HepG2 (cell line): Measurements from ENCODE around the gene AHNAK. TPM values are rescaled to one million over a fixed set of nuclear protein-coding genes. Genes with fewer than 3 reads are reported as not detected.

Source experiments
- ATAC-seq: fragments of 200-7000 bp; cut with Tn5 transposase; 3 replicates; pipeline ENCODE4 v1.9.1; 2020; ENCODE audit warnings: mild to moderate bottlenecking, moderate library complexity
- BruUV-seq: library from RNA; stranded (reverse); fragments of 400-500 nt; replicated peaks from 2 replicates; lab custom pipeline; 2021; lab: Mats Ljungman, UMichigan
- CTCF ChIA-PET: fragments of 300-600 bp; formaldehyde crosslinking; extraction: SDS; loops from one replicate; lab custom pipeline; 2021; ENCODE audit warnings: low total read pairs, inconsistent platforms, low intra/inter-chr PET ratio; lab: Yijun Ruan, JAX
- POLR2A ChIA-PET: fragments of 350-600 bp; sonication (Branson Sonifier 250); formaldehyde crosslinking; loops from one replicate; lab custom pipeline; 2020; ENCODE audit warnings: antibody characterized with exemption, inconsistent platforms; lab: Yijun Ruan, JAX
- DNase-seq: peaks from one replicate; pipeline ENCODE4 v3.0.0-alpha.2; 2015; ENCODE audit warnings: low spot score
- FAIRE-seq: peaks from 3 replicates; lab custom pipeline; 2011; peaks lifted over from hg19 to GRCh38; lab: Jason Lieb, UNC
- H2AFZ ChIP-seq: one replicate; pipeline ENCODE4 v1.6.1; 2011; ENCODE audit warnings: low read length, inconsistent platforms
- H3K27ac ChIP-seq: fragments of 300-600 bp; 3 replicates; pipeline ENCODE4 v1.8.0; 2011; ENCODE audit warnings: mixed run types, mild to moderate bottlenecking, mixed read lengths, low read length, inconsistent platforms; ENCODE audit not compliant: insufficient read depth; ENCODE audit errors: extremely low read length
- H3K27me3 ChIP-seq, 2 experiments: fragments of 200-600 bp in 1 of 2; 2 replicates in 1 of 2; 3 replicates in 1 of 2; pipeline versions ENCODE4 v1.6.0 to v1.8.0; 2011; ENCODE audit warnings: low read length in 2 of 2, mild to moderate bottlenecking in 2 of 2, moderate library complexity in 2 of 2, inconsistent platforms in 1 of 2; ENCODE audit not compliant: insufficient read depth in 2 of 2, control insufficient read depth in 1 of 2
- H3K36me3 ChIP-seq, 2 experiments: fragments of 200-600 bp in 1 of 2; replicated peaks in 1 of 2; 2 replicates in 1 of 2; 3 replicates in 1 of 2; pipeline versions ENCODE4 v1.5.1 to v1.8.0; 2011; ENCODE audit warnings: low read length in 2 of 2, inconsistent platforms in 1 of 2; ENCODE audit not compliant: insufficient read depth in 2 of 2, control insufficient read depth in 1 of 2
- H3K4me1 ChIP-seq: 2 replicates; pipeline ENCODE4 v1.5.1; 2012; ENCODE audit warnings: low read length, inconsistent platforms; ENCODE audit not compliant: insufficient read depth
- H3K4me2 ChIP-seq: 2 replicates; pipeline ENCODE4 v1.6.0; 2011; ENCODE audit warnings: low read depth, low read length, inconsistent platforms
- H3K4me3 ChIP-seq, 3 experiments: fragments of 200-600 bp in 1 of 3; sonication (generic), shearing (Covaris generic) in 1 of 3; replicated peaks in 1 of 3; 2 replicates each; pipeline ENCODE4 v1.5.1; 2011 to 2016; ENCODE audit warnings: low read length in 3 of 3, inconsistent platforms in 2 of 3, low read depth in 2 of 3, mild to moderate bottlenecking in 2 of 3, control low read depth in 1 of 3, mixed read lengths in 1 of 3; ENCODE audit not compliant: insufficient read depth in 1 of 3
- H3K79me2 ChIP-seq: one replicate; pipeline ENCODE4 v1.6.1; 2011; ENCODE audit warnings: low read length, inconsistent platforms; ENCODE audit not compliant: insufficient read depth
- H3K9ac ChIP-seq: 2 replicates; pipeline ENCODE4 v1.6.0; 2011; ENCODE audit warnings: mild to moderate bottlenecking, low read depth, low read length, inconsistent platforms; ENCODE audit not compliant: insufficient read depth
- H3K9me3 ChIP-seq: 2 replicates; pipeline ENCODE4 v1.5.1; 2012; ENCODE audit warnings: mild to moderate bottlenecking, low read length
- H4K20me1 ChIP-seq: 2 replicates; pipeline ENCODE4 v1.6.0; 2011; ENCODE audit warnings: inconsistent platforms, mild to moderate bottlenecking, low read length, moderate library complexity; ENCODE audit not compliant: insufficient read depth
- ARNT ChIP-seq: fragments of 450-650 bp; IDR thresholded peaks from 2 replicates; pipeline ENCODE4 v1.6.1; 2017
- ETV6 ChIP-seq: sonication (generic); formaldehyde crosslinking; conservative IDR thresholded peaks from 2 replicates; pipeline ENCODE4 v1.4.0; 2020; ENCODE audit warnings: missing genetic modification reagents
- GFI1 ChIP-seq: sonication (generic); formaldehyde crosslinking; IDR thresholded peaks from 2 replicates; pipeline ENCODE4 v1.5.0; 2020; ENCODE audit warnings: missing genetic modification reagents, mild to moderate bottlenecking, borderline replicate concordance
- HES4 ChIP-seq: sonication (generic); formaldehyde crosslinking; IDR thresholded peaks from 2 replicates; pipeline ENCODE4 v1.9.0; 2021; ENCODE audit warnings: mild to moderate bottlenecking, missing genetic modification reagents, borderline replicate concordance
- ONECUT2 ChIP-seq: sonication (generic); formaldehyde crosslinking; IDR thresholded peaks from 2 replicates; pipeline ENCODE4 v1.4.0; 2020; ENCODE audit warnings: missing genetic modification reagents
- RNF2 ChIP-seq: fragments of 450-650 bp; conservative IDR thresholded peaks from 2 replicates; pipeline ENCODE4 v1.6.1; 2016; ENCODE audit warnings: low read depth
- SMARCC2 ChIP-seq: fragments of 450-650 bp; IDR thresholded peaks from 2 replicates; pipeline ENCODE4 v1.6.1; 2017; ENCODE audit warnings: antibody characterized with exemption, mild to moderate bottlenecking
- ZBTB37 ChIP-seq: sonication (generic); formaldehyde crosslinking; IDR thresholded peaks from 2 replicates; pipeline ENCODE4 v1.4.0; 2020; ENCODE audit warnings: mild to moderate bottlenecking, missing genetic modification reagents
- ZIK1 ChIP-seq: sonication (generic); formaldehyde crosslinking; IDR thresholded peaks from 2 replicates; pipeline ENCODE4 v1.5.0; 2020; ENCODE audit warnings: mild to moderate bottlenecking, low read depth, missing genetic modification reagents, borderline replicate concordance
- ZNF296 ChIP-seq: sonication (generic); formaldehyde crosslinking; conservative IDR thresholded peaks from 2 replicates; pipeline ENCODE4 v1.5.0; 2020; ENCODE audit warnings: mild to moderate bottlenecking, missing genetic modification reagents
- ZNF382 ChIP-seq: sonication (generic); formaldehyde crosslinking; IDR thresholded peaks from 2 replicates; pipeline ENCODE4 v1.5.0; 2020; ENCODE audit warnings: missing genetic modification reagents, mild to moderate bottlenecking, borderline replicate concordance
- ZNF672 ChIP-seq: sonication (generic); formaldehyde crosslinking; IDR thresholded peaks from 2 replicates; pipeline ENCODE4 v1.8.1; 2022; ENCODE audit warnings: missing genetic modification reagents
- ZNF674 ChIP-seq: sonication (generic); formaldehyde crosslinking; IDR thresholded peaks from 2 replicates; pipeline ENCODE4 v1.5.0; 2020; ENCODE audit warnings: low read depth, mild to moderate bottlenecking, missing genetic modification reagents
- ZNF777 ChIP-seq: sonication (generic); formaldehyde crosslinking; IDR thresholded peaks from 2 replicates; pipeline ENCODE4 v1.4.0; 2020; ENCODE audit warnings: missing genetic modification reagents
- ZNF816 ChIP-seq: sonication (generic); formaldehyde crosslinking; IDR thresholded peaks from 2 replicates; pipeline ENCODE4 v1.8.0; 2022; ENCODE audit warnings: missing genetic modification reagents, mild to moderate bottlenecking, borderline replicate concordance
- WGBS: methylation state at CpG from one replicate; pipeline ENCODE4 v1.1.6; 2017; ENCODE audit warnings: low lambda C conversion rate; 5-methylcytosine and 5-hydroxymethylcytosine counted together
- in situ Hi-C: cut with HindIII; loops from 2 replicates; pipeline ENCODE4 v1.10.0; 2017; ENCODE audit warnings: low pct_unique_long_range_greater_than_20kb; ENCODE audit not compliant: extremely low pct_ligation_motif_present
- intact Hi-C: fragments of 100-400 bp; cut with micrococcal nuclease; formaldehyde crosslinking; loops from one replicate; pipeline ENCODE4 v1.10.0; 2022; ENCODE audit not compliant: unreplicated experiment
- polyA plus RNA-seq, 8 experiments: library from polyadenylated mRNA; depleted of rRNA in 3 of 8; stranded (reverse) in 7 of 8; unstranded in 1 of 8; fragments of >200 nt; fragmentation: Illumina TruSeq in 4 of 8; extraction: Trizol in 4 of 8; gene quantifications; 2 replicates each; pipeline versions ENCODE4 v1.2.1 to v1.2.3, GENCODE V29; 2011 to 2016; ENCODE audit warnings: low read depth in 4 of 8, missing spikeins in 1 of 8, mixed read lengths in 1 of 8; ENCODE audit not compliant: insufficient read depth in 1 of 8
- total RNA-seq, 5 experiments: library from RNA; depleted of rRNA; stranded (reverse); fragments of >200 nt; fragmentation: Illumina TruSeq; extraction: Trizol; gene quantifications; 2 replicates each; pipeline ENCODE4 v1.2.3, GENCODE V29; 2016; ENCODE audit warnings: low read depth in 1 of 5
- TF ChIP-seq, protein P1 (sequence below): sonication (generic); formaldehyde crosslinking; IDR thresholded peaks from 2 replicates; pipeline ENCODE4 v1.4.0; 2020; ENCODE audit warnings: mild to moderate bottlenecking, missing genetic modification reagents

Gene AHNAK
- total and polyA plus RNA-seq, 2 of the 13 experiments (the other 11 are each of a cell fraction or from before 2014, with no cell fraction given): 23.4 to 25.0 TPM

- POLR2A ChIA-PET: interaction anchor here (1.5 kb wide), 1 partner anchor 116 kb away, joined by 5 read pairs; the partner anchor contains the start of gene AHNAK
- Histone ChIP-seq H2AFZ (no peak overlapping the region), H3K79me2 (no peaks in the 10 kb centered on the region), H3K27ac (peak overlapping the region; percentile 30), H4K20me1 (no peaks in the 10 kb centered on the region)
- intact Hi-C loops: no loop called here
- no peak for TF ChIP-seq ZNF382 (CRISPR knock-in tag)
- TF ChIP-seq RNF2: no peak
- no peak for TF ChIP-seq ZNF816 (CRISPR knock-in tag)
- TF ChIP-seq ETV6 (CRISPR knock-in tag): no peak
- no peak for TF ChIP-seq ZNF672 (CRISPR knock-in tag)
- TF ChIP-seq, all 625 proteins: peak for 0
- FAIRE-seq (no peak), DNase-seq (no peak), ATAC-seq (no peak)
- Histone ChIP-seq H3K4me1 (peaks cover 74% of the 10 kb centered on the region), H3K9ac (no peak overlapping the region), H3K9me3 (no peaks in the 10 kb centered on the region), H3K4me3 (no peak overlapping the region), H3K36me3 (no peaks in the 10 kb centered on the region), H3K27me3 (no peaks in the 10 kb centered on the region), H3K4me2 (0 out of 2 replicates have a peak overlapping the region, but pooled peaks have one; percentile 23)
- in situ Hi-C loops: no loop called here
- BruUV-seq: no TSS peak
- 42% methylated on average over 11 of the region's 11 CpGs for WGBS
- CTCF ChIA-PET: no interaction called here
Observed at GRCh38 chr11:62431171-62431901, 115.3 kb downstream of the AHNAK start.

- ATAC-seq (no peak), DNase-seq (no peak), FAIRE-seq (no peak)
- Histone ChIP-seq H3K27ac (no peak overlapping the region), H3K9ac (no peak overlapping the region), H3K4me1 (peaks cover 74% of the 10 kb centered on the region), H3K36me3 (no peaks in the 10 kb centered on the region), H2AFZ (no peak overlapping the region), H4K20me1 (no peaks in the 10 kb centered on the region), H3K4me3 (no peak overlapping the region), H3K9me3 (no peaks in the 10 kb centered on the region), H3K79me2 (no peaks in the 10 kb centered on the region), H3K4me2 (no peak overlapping the region), H3K27me3 (no peaks in the 10 kb centered on the region)
- WGBS: 66% methylated on average over 3 of the region's 3 CpGs
- POLR2A ChIA-PET: no interaction called here
- BruUV-seq: no TSS peak
- intact Hi-C loops (no loop called here), in situ Hi-C loops (no loop called here)
- CTCF ChIA-PET: no interaction called here
- TF ChIP-seq ONECUT2 (no peak), ARNT (no peak), HES4 (CRISPR knock-in tag) (no peak), ZIK1 (CRISPR knock-in tag) (no peak), ZBTB37 (CRISPR knock-in tag) (no peak), ZNF674 (CRISPR knock-in tag) (no peak), ZNF777 (CRISPR knock-in tag) (no peak), SMARCC2 (no peak), GFI1 (CRISPR knock-in tag) (no peak), ZNF296 (CRISPR knock-in tag) (no peak), ZNF672 (CRISPR knock-in tag) (no peak)
- TF ChIP-seq, protein P1, sequence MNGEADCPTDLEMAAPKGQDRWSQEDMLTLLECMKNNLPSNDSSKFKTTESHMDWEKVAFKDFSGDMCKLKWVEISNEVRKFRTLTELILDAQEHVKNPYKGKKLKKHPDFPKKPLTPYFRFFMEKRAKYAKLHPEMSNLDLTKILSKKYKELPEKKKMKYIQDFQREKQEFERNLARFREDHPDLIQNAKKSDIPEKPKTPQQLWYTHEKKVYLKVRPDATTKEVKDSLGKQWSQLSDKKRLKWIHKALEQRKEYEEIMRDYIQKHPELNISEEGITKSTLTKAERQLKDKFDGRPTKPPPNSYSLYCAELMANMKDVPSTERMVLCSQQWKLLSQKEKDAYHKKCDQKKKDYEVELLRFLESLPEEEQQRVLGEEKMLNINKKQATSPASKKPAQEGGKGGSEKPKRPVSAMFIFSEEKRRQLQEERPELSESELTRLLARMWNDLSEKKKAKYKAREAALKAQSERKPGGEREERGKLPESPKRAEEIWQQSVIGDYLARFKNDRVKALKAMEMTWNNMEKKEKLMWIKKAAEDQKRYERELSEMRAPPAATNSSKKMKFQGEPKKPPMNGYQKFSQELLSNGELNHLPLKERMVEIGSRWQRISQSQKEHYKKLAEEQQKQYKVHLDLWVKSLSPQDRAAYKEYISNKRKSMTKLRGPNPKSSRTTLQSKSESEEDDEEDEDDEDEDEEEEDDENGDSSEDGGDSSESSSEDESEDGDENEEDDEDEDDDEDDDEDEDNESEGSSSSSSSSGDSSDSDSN (CRISPR knock-in tag): no peak
Observed at GRCh38 chr11:62430425-62430824, 116.2 kb downstream of the AHNAK start.
